ENCODE measurements around the gene KCMF1.

DNA sequence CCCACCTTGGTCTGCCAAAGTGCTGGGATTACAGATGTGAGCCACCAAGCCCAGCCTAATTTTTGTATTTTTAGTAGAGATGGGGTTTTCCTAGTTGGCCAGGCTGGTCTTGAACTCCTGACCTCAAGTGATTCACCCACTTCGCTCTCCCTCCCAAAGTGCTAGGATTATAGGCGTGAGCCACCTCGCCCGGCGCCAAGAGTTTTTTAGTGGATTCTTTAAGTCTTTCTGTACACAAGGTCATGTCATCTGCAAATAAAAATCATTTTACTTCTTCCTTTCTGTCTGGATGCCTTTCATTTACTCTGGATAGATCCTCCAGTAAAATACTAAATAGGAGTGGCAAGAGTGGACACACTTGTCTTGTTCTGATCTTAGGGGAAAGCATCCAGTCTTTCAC, 61.7 kb downstream of the KCMF1 start:
- TF ChIP-seq CTCF (conservative IDR thresholded peaks at IDR 0.05) (no peak), EZH2 (IDR thresholded peaks at IDR 0.05; ENCODE audit: low read depth) (no peak)
